Suprapubic skin (tissue), 4 donors: ENCODE results near the gene JAML. TPM values are rescaled to one million over a fixed set of nuclear protein-coding genes. Genes with fewer than 3 reads are reported as not detected.

Experiments
- DNase-seq, 2 donors: peaks; one replicate each; pipeline ENCODE4 v3.0.0-alpha.2; 2019; ENCODE audit warnings: low spot score in 2 of 2
- H3K27ac ChIP-seq: fragments of 200-600 bp; sonication (generic); one replicate; pipeline ENCODE4 v1.5.1; 2019
- H3K27me3 ChIP-seq: fragments of 200-600 bp; sonication (generic); one replicate; pipeline ENCODE4 v1.5.1; 2019
- H3K36me3 ChIP-seq: fragments of 200-600 bp; sonication (generic); one replicate; pipeline ENCODE4 v1.5.1; 2019
- H3K4me1 ChIP-seq: fragments of 200-600 bp; sonication (generic); one replicate; pipeline ENCODE4 v1.5.1; 2019
- H3K4me3 ChIP-seq: fragments of 200-600 bp; sonication (generic); one replicate; pipeline ENCODE4 v1.5.1; 2019; ENCODE audit warnings: mild to moderate bottlenecking
- H3K9me3 ChIP-seq: fragments of 200-600 bp; sonication (generic); one replicate; pipeline ENCODE4 v1.5.1; 2019
- EP300 ChIP-seq: sonication (generic); formaldehyde crosslinking; IDR thresholded peaks from one replicate; pipeline ENCODE4 v1.6.1; 2017; ENCODE audit warnings: antibody characterized with exemption
- POLR2A ChIP-seq, 2 donors: fragments of 450-650 bp; IDR thresholded peaks; one replicate each; pipeline ENCODE4 v1.6.1; 2017; ENCODE audit warnings: antibody characterized with exemption in 2 of 2, mild to moderate bottlenecking in 2 of 2, moderate library complexity in 2 of 2
- POLR2AphosphoS5 ChIP-seq, 3 donors: sonication (generic); formaldehyde crosslinking; IDR thresholded peaks; one replicate each; pipeline ENCODE4 v1.6.1; 2017; ENCODE audit warnings: antibody characterized with exemption in 3 of 3
- WGBS: methylation state at CpG from one replicate; pipeline ENCODE4 v1.1.5; 2018; 5-methylcytosine and 5-hydroxymethylcytosine counted together
- total RNA-seq, 4 donors: library from RNA; depleted of rRNA; stranded (reverse); fragments of >200 nt; gene quantifications; one replicate each; pipeline ENCODE4 v1.1.0, GENCODE V29; 2016
- TF ChIP-seq, protein P1 (sequence below), 2 donors: fragments of 200-600 bp in 1 of 2; fragments of 450-650 bp in 1 of 2; sonication (generic) in 1 of 2; IDR thresholded peaks; one replicate each; pipeline ENCODE4 v1.5.1; 2016 to 2019; ENCODE audit warnings: antibody characterized with exemption in 2 of 2, mild to moderate bottlenecking in 1 of 2, moderate library complexity in 1 of 2

The JAML gene
- total RNA-seq, 4 donors from 2014 or later, result 1.1 to 4.9 (median 2.1) TPM; not detected in 1

DNA sequence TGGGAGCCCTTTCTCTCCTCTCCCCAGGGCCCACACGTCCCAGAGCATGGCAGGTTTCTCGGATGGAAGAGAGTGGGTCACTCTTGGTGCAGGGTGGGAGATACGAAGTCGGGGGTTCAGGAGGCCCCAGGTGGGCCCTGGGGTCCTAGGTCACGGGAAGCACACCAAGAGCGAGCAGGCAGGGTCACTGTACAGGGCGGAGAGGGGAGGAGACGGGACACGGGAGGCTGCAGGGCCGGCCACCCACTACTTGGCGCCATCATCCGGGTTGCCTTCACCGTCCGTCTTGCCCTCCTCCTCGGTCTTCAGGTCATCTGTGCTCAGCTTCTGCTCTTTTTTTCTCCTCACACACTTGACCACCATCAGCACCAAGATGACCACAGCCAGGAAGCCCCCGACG lies 58.2 kb downstream of the JAML start:
- no peak for TF ChIP-seq POLR2A (IDR thresholded peaks at IDR 0.05)
- no peak for TF ChIP-seq POLR2AphosphoS5 (IDR thresholded peaks at IDR 0.05)
- no peak for TF ChIP-seq EP300
- TF ChIP-seq, protein P1, sequence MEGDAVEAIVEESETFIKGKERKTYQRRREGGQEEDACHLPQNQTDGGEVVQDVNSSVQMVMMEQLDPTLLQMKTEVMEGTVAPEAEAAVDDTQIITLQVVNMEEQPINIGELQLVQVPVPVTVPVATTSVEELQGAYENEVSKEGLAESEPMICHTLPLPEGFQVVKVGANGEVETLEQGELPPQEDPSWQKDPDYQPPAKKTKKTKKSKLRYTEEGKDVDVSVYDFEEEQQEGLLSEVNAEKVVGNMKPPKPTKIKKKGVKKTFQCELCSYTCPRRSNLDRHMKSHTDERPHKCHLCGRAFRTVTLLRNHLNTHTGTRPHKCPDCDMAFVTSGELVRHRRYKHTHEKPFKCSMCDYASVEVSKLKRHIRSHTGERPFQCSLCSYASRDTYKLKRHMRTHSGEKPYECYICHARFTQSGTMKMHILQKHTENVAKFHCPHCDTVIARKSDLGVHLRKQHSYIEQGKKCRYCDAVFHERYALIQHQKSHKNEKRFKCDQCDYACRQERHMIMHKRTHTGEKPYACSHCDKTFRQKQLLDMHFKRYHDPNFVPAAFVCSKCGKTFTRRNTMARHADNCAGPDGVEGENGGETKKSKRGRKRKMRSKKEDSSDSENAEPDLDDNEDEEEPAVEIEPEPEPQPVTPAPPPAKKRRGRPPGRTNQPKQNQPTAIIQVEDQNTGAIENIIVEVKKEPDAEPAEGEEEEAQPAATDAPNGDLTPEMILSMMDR (IDR thresholded peaks at IDR 0.05), result no peak
- DNase-seq, result no peak
- Histone ChIP-seq H3K9me3 (no peaks in the 10 kb centered on the region), H3K36me3 (no peaks in the 10 kb centered on the region), H3K27me3 (peaks cover 10% of the 10 kb centered on the region), H3K27ac (no peak overlapping the region), H3K4me1 (peaks cover 5% of the 10 kb centered on the region), H3K4me3 (no peak overlapping the region)
- WGBS, result 91% methylated on average over 15 of the region's 17 CpGs

DNA sequence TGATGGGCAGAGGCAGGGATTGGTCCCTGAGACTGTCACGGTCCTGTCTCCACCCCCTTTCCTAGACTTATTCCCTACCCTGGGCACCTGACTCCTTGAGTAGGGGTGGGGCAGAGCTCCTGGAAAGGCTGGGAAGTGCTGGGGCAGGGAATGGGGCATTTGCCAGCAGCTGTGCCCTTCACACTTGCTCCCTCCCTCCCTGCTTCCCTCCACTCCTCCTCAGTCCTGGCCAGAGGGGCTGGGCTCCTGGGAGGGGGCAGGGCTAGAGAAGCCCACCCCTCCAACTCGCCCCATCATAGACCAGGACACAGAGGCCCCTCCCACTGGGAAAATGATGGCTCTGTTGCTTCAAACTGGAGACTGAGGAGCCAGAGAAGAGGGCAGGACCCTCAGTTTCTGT lies 59.9 kb downstream of the JAML start:
- no peak overlapping the region for H3K27ac ChIP-seq
- WGBS, result 49% methylated on average over 2 of the region's 2 CpGs
- H3K9me3 ChIP-seq, result no peaks in the 10 kb centered on the region
- no peak overlapping the region for H3K4me3 ChIP-seq
- no peaks in the 10 kb centered on the region for H3K4me1 ChIP-seq
- no peak for TF ChIP-seq POLR2A (IDR thresholded peaks at IDR 0.05)
- TF ChIP-seq POLR2AphosphoS5 (IDR thresholded peaks at IDR 0.05), result no peak
- TF ChIP-seq EP300, result no peak
- TF ChIP-seq, protein P1 (IDR thresholded peaks at IDR 0.05), result no peak
- H3K27me3 ChIP-seq, result peaks cover 7% of the 10 kb centered on the region
- no peaks in the 10 kb centered on the region for H3K36me3 ChIP-seq
- DNase-seq, result no peak

DNA sequence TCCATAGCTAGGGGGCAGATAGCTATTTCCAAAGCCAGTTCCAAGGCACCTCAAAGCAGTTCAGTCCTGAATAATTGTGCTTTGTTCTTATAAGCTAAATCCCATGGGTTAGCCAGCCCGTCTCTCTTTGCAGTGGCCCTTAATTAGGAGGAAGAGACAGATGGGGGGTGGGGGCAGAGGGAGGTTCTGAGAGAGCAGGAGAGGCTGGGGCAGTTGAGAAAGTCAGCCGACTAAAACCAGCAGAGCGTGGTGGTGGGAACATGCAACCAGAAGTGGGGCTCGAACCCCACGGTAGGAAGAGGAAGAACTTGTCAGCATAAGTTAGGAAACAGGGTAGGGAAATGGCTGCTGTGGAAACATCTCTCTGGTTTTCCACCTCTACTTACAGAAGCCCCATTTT lies 61.3 kb downstream of the JAML start:
- Histone ChIP-seq H3K27me3 (peaks cover 6% of the 10 kb centered on the region), H3K4me1 (no peaks in the 10 kb centered on the region), H3K9me3 (no peaks in the 10 kb centered on the region), H3K4me3 (no peak overlapping the region), H3K27ac (no peak overlapping the region), H3K36me3 (no peaks in the 10 kb centered on the region)
- 80% methylated on average over 5 of the region's 5 CpGs for WGBS
- no peak for DNase-seq
- TF ChIP-seq POLR2AphosphoS5 (IDR thresholded peaks at IDR 0.05) (no peak), EP300 (no peak), POLR2A (IDR thresholded peaks at IDR 0.05) (no peak)
- TF ChIP-seq, protein P1 (IDR thresholded peaks at IDR 0.05), result no peak

DNA sequence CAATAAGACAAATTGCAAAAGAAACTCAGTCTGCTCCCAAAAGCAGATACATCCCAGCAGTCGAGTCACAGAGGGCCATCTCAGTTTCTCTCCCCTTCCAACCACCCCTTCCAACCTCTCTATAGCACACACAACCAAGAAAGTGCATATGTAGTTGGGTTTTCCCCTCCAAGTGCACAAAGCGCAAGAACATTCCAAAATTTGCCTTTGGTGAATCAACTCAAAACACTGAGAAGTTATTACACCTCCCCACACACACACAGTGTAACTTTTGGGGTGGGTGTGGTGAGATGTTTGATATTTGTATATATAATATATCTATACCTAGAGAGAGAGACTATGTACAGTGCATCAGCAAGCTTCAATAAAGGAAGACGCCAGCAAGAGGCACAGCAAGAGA lies 62.0 kb downstream of the JAML start:
- DNase-seq, result no peak
- TF ChIP-seq, protein P1 (IDR thresholded peaks at IDR 0.05), result no peak
- no peak for TF ChIP-seq EP300
- TF ChIP-seq POLR2AphosphoS5 (IDR thresholded peaks at IDR 0.05), result no peak
- TF ChIP-seq POLR2A (IDR thresholded peaks at IDR 0.05), result no peak
- H3K9me3 ChIP-seq, result no peaks in the 10 kb centered on the region
- WGBS, result 83% methylated on average over 3 of the region's 3 CpGs
- no peak overlapping the region for H3K27ac ChIP-seq
- H3K4me3 ChIP-seq, result no peak overlapping the region
- H3K36me3 ChIP-seq, result no peaks in the 10 kb centered on the region
- peaks cover 10% of the 10 kb centered on the region for H3K27me3 ChIP-seq
- no peaks in the 10 kb centered on the region for H3K4me1 ChIP-seq

DNA sequence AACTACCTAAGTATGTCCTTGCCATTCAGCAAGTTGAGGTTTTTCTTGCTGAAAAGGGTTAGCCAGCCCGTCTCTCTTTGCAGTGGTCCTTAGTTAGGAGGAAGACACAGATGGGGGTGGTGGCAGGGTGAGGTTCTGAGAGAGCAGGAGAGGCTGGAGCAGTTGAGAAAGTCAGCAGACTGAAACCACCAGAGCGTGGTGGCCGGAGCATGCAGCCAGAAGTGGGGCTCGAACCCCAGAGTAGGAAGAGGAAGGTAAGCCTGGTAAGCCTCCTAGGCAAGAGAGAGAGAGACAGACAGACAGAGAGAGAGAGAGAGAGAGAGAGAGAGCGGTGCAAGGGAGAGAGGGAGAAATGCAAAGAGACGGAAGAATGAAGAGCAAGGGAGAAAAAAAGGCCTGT lies 63.0 kb downstream of the JAML start:
- TF ChIP-seq EP300 (no peak), POLR2A (IDR thresholded peaks at IDR 0.05) (no peak), POLR2AphosphoS5 (IDR thresholded peaks at IDR 0.05) (no peak)
- TF ChIP-seq, protein P1 (IDR thresholded peaks at IDR 0.05), result no peak
- WGBS, result 76% methylated on average over 6 of the region's 6 CpGs
- no peaks in the 10 kb centered on the region for H3K9me3 ChIP-seq
- H3K27ac ChIP-seq, result no peak overlapping the region
- peaks cover 19% of the 10 kb centered on the region for H3K27me3 ChIP-seq
- no peak overlapping the region for H3K4me3 ChIP-seq
- peaks cover 3% of the 10 kb centered on the region for H3K4me1 ChIP-seq
- no peak for DNase-seq
- H3K36me3 ChIP-seq, result no peaks in the 10 kb centered on the region
